ENCODE data around the gene TP53BP2. TPM values are rescaled to one million over a fixed set of nuclear protein-coding genes. Genes with fewer than 3 reads are reported as not detected.

TP53BP2 gene
- total RNA-seq, 1 experiment from 2014 or later: 40.6 TPM

DNA sequence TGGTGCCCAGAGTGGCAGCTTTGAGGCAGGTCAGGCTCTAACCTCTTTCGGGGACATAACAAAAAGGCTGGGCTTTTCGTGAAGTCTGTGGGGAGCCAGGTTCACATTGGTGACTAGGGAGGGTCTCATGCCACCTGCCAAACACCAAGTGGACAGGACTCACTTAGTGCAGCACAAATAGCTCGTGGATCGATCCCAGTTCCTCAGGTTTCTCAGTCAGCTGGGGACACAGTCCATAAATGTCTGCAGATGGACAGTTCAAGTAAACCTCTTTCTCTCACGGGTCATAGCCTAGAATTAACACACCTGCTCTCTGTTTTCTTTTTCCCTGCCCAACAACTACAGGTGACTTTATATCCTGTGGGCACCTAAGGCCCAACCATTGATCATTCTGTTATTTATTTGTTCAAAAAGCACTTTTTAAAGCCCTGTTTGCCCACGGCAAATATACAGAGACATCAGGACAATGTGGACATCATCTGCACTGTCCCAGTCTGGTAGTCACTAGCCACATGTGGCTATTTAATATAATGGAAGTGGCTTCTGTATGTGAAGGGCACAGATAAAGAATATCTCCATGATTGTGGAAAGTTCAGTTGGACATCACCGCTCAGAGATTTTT, 79.9 kb downstream of the TP53BP2 start:
- DNase-seq (ENCODE audit: low read depth): no peak

DNA sequence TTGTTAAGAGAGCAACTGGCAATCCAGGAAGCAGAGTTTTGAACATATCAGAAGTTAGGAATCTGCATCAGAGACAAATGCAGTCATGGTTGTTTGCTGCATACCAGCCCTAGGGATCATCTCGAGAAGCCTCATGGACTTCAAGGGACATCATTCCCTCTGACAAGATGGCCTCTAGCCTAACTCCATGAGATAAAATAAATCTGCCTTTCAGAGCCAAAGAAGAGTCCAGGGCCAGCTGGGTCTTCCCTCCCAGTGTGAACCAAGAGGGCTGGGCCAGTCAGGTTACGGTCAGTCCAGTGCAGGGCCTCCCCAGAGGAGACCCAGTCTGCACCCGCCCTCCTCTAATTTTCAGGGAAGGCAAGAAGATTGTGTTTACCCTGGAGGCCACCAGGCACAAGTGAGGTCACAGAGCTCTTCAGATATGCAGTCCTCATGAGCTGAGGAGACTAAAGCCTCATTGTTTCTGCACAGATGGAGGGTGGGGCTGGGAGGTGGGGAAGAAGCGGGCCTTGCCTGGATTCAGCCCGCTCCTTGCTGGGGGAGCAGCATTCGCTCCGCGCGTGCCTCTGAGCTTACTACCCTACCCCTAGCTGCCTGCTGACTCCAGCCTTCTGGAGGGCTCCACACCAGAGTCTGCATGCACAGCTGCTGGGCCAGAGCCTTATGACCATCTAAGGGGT, 80.6 kb downstream of the TP53BP2 start:
- DNase-seq (ENCODE audit: low read depth): no peak

DNA sequence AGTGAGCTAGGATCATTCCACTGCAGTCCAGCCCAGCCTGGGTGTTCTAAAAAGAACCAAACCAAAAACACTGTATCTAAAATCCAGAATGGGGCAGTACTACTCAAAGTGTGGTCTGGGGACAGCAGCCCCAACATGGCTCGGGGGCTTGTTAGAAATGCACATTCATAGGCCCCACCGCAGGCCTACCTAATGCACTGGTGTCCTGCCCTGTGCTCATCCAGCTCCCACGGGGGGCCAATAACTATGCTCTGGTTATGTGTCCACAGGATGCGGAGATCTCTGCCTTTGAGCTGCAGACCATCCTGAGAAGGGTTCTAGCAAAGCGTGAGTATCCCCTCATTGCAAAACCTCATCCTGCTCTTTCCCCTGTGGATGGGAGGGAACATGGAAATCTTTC, 81.9 kb downstream of the TP53BP2 start:
- no peak for DNase-seq (ENCODE audit: low read depth)

DNA sequence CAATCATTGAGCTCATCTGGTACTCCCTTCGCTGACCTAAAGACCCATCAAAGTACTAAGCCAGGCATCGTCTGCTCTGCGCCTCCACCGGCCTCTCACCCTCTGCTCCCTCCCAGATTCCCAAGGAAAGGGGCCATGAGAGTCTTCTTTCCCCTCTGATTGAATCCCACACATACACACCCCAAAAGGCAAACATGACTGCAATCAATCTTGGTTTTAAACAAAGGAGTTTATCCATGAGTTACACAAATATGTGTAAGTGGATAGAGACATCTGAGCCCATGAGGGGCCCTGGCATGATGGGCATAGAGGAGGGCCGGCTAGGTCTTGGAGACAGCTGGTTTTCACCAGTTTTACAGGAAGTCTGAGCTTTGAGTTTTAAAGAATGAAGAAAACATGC, 82.5 kb downstream of the TP53BP2 start:
- DNase-seq (ENCODE audit: low read depth): no peak

DNA sequence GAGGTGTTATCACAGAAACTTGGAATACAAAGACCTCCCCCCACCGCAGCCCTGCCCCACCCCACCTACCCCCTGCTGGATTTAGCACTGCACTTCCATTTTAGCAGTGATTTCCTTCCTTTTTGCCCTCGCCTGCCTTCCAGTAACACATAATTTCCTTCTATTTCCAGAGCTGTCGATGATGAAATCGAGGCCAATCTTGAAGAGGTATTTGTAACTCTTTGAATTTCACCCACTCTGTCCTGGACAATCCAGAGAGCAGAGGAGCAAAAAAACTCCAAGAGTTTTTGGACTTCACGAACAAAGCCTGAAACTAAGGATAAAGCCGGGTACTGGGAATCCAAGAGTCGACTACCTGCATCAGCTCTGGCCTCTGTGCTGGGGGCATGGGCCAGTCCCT, 84.3 kb downstream of the TP53BP2 start:
- DNase-seq (ENCODE audit: low read depth): no peak

DNA sequence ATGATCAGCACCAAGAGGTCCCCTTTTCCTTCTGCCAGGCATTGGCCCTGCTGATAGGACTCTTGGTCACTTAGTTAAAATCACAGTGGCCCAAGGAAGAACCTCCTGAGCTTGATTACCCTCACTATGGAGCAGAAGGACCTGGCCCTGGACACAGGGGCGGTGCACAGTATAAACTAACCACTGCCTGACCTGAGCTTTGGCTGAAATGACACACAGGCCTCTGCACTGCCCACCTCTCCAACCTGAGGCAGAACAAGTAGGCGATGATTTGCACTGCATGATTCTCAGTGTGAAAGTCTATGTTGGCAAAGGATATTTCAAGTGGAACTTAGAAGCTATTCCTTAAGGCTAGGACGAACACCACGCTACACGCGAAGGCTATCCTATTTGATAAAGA, 84.9 kb downstream of the TP53BP2 start:
- no peak for DNase-seq (ENCODE audit: low read depth)

DNA sequence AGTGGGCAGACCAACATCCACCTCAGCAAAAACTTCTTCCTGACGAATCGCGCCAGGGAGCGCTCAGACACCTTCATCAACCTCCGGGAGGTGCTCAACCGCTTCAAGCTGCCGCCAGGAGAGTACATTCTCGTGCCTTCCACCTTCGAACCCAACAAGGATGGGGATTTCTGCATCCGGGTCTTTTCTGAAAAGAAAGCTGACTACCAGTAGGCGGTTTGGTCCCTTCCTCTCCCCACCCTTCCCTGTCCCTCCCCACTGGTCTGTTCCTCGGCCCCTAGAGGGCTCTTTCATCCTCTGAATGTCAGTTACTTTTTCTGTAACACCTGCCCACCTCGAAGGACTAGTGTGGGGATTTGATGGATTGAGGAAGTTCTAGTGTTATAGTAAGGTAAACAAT, 86.5 kb downstream of the TP53BP2 start:
- DNase-seq (ENCODE audit: low read depth): no peak

DNA sequence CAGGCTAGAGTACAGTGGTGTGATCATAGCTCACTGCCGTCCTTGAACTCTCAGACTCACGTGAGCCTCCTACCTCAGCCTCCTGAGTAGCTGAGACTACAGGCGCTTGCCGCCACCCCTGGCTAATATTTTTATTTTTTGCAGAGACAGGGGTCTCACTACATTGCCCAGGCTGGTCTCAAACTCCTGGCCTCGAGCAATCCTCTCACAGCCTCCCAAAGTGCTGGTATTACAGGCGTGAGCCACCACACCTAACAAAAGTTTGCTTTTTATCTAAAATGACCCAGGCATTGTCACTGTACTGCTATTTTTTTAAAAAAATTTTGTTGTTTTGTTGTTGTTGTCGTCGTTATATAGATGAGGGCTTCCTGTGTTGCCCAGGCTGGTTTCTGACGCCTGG, 87.0 kb downstream of the TP53BP2 start:
- no peak for DNase-seq (ENCODE audit: low read depth)

DNA sequence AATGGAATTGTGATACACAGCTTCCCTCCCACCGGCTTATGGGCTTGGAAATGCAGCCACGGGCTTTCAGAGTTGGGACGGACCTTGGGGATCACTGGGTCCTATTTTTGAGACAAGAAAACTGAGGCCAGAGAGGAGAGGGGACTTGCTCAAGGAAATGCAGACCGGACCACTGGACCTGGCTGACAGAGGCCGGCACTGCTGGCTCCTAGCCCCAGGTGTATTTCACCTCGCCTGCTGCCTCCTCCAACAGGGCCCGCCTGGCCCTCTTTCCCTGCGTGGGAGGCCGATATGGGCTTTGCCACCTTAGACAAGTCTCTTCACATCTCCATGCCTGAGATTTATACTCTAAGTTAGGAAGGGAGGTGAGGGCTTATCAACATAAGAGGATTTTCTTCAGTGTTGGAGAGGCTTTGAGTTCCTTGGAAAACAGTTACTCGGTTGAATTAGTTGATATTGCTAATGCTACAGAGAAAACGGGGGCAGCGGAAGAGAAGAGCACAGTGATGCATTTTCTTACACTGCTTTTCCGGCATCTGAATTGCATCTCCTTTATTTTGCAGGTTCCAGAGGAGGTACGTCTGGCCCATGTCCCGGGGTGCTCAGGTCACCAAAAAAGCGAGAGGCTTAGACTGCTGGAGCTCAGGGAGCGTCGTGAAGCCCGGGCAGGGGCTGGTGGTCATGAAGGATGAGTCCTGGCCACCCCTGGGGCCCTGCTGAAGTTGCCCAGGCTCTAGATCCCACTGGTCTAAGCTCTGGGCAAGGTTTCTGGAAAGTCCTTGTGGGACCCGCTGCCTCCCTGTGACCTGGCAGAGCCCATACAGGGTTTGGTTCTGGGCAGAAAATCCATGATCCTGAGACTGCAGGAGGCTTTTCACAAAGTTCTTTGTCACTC, 88.7 kb downstream of the TP53BP2 start:
- DNase-seq (ENCODE audit: low read depth): no peak

DNA sequence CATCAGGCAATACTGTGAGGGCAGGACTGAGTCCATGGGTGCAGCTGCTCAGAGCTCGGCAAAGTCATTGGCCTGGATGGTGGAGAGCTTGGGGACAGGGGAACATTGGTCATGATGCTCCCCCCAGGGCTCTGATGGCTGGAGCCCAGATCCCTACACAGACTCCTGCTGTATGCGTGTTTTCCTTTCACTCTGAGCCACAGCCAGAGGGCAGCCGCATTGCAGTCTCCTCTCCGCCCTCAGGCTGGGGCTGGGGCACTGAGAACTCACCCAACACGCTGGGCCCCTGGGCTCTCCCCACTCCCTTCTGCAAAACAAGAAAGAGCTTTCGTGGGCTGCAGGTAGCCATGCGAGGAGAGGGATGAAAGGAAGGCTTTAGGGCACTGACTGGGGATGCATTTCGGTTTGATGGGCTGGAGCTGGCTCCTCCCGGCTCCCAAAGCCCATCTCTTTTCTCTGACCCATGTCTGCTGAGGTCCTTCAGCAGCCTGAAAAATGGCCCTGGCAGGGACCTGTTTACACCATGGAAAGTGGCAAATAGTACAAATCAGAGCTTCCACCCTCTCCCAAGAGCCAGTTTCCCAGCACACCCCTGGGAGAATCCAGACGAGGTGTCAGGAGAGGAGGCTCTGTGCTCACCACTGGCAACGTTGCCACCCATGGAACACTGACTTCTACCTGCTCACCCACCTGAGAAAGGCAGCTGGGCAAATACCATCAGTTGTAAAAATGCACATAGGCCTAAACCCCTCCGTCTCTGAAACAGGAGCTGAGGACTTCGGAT, 89.6 kb downstream of the TP53BP2 start:
- DNase-seq (ENCODE audit: low read depth): no peak

DNA sequence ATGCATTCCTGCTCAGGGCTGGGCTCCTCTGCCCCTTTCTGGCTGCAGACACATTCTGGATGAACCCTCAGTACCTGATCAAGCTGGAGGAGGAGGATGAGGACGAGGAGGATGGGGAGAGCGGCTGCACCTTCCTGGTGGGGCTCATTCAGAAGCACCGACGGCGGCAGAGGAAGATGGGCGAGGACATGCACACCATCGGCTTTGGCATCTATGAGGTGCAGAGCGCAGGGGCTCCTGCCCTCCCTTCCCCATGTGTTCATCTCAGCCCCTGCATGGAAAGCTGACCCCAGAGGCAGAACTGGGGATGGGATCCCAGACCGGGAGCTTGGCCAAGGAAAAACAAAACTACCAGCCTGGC, 90.3 kb downstream of the TP53BP2 start:
- no peak for DNase-seq (ENCODE audit: low read depth)

DNA sequence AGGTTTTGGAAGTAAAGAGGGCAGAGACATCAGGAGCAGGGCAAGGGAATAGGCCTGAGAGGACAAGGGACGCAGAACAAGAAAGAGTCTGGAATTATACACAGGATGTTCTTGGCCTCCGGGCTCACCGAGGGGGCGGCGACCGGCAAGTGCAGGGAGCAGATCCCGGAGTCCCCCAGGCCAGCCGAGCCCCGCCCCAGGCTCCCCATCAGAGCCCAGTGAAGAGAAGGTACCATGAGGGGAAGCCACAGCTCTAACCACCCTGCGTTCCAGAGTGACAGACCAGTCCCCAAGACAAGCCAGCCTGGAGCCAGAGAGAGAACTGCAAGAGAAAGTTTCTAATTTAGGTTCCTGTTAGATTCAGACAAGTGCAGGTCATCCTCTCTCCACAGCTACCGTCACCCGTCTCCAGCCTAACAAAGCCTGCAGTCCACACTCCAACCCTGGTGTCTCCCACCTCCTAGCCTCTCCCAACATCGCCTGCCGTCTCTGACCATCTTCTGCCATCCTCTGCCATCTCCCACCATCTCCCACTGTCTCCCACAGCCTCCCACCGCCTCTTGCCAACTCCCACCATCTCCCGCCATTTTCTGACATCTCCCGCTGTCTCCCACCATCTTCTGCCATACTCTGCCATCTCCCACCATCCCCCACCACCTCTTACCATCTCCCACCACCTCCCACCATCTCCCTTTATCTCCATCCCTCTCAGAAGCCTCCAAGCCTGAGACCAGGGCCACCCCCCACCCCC, 90.9 kb downstream of the TP53BP2 start:
- no peak for DNase-seq (ENCODE audit: low read depth)

DNA sequence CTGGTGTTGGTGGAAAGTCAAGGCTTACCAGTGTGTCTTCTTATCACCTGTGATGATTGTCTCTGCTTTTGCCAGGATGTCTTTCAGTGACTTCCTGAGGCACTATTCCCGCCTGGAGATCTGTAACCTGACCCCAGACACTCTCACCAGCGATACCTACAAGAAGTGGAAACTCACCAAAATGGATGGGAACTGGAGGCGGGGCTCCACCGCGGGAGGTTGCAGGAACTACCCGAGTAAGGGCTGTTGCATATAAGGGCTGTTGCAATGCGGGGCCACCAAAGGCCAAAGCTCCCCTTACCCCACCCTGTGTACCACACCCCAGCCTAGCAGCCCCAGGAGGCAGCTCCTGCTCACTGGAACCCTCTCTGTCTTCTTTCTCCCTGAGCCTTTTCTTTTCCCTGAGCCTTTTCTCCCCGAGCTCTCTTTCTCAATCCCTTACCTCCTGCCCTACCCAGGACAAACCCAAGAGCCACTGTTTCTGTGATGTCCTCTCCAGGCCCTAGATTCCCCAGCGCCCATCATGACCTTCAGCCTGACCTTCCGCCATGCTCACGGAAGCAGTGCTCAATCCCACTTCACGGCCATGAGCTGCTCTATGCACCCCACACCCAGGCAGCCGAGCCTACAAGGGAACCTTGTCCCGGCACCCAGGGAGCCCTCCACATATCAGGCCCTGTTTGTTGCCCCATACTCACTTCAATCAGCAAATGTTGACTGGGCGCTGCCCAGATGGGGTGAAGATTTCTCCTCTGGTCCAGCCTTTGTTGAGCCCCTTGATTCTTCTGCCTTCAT, 92.8 kb downstream of the TP53BP2 start:
- DNase-seq (ENCODE audit: low read depth): no peak

DNA sequence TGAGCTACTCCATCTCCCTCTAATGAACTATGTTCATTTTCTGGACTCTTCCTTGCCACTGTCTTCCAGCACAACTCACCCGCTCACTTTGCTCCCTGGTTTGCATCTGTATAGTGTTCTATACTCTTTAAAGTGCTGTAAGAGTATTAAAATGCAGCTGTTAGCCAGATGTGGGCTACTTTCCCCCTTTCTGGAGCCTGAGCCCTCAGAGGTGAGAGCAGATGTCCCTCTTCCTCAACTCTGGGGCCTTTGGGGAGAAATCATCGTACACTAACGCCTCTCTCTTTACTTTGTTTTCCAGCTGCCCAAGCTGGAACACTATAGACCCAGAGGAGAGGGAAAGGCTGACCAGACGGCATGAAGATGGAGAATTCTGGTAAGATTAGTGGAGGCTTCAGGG, 94.1 kb downstream of the TP53BP2 start:
- no peak for DNase-seq (ENCODE audit: low read depth)

DNA sequence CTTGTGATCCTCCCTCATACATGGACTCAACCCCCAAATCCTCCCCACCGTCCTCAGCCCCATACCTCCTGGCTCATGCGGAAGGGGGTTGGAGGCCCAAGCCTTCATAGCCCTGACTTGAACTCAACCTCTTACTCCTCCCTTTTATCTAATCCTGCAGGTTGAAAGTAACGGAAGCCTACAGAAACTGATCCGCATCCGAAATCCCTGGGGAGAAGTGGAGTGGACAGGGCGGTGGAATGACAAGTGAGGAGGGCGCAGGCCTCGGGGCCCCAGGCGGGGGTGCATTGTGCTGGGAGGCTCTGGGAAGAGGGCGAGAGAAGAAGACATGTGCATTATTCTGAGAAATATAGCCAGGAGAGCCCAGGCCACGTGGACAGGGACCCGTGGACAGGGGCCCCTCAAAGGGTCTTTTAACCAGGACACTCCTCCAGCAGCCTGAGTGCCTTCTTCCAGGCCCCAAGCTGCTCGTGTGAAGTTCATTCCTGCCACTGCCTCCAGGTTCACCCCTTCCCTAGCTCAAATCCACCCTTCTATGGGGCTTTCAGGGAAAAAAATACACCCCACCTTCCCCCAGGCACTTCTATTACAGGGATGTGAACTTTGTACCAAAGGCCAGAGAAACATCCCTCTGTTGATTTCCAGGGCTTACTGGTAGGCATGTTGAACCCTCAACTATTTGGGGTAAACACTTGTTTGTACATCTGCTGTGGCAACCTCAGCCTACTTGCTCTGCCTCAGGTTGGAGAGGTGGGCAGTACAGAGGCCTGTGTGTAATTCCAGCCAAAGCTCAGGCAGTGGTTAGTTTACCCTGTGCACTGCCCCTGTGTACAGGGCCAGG, 94.8 kb downstream of the TP53BP2 start:
- no peak for DNase-seq (ENCODE audit: low read depth)

DNA sequence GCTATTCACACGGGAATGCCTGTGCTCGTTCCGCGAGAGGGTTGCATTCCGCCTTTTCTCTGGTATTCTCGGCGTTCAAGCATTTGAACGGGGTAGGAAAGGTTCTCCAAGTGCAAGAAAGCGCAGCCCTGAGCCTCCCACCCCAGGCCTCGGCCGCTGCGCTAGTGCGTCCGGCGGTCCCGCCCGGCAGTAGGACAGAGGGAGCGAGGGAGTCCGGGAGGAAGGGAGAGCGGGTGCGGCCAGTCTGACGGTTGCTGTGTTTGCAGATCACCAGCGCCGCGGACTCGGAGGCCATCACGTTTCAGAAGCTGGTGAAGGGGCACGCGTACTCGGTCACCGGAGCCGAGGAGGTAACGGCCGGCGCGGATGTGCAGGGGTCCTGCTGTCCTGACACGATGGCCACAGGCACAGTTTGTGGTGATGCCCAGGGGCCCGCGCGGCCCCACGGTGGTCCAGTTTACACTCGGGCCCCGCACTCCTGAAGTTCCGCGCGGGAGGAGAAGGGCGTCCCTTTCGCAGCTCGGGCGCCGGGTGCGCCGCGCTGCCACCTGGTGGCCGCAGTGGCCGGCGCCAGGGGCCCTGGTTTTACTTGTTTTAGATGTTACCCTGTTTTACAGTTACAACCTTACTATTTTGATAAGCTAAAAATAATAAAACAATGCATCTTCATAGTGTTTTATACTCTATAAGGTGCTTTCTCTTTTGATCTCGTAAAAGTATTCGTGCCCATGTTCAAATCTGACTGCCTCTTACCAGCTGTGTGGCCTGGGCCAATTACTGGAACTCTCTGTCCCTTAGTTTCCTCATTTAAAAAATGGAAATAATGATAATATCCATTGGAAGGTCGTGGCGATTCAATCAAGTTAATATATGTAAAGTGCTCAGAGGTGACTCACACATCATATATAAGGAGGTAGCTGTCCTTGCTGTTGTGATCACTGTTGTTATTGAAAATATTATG, 96.7 kb downstream of the TP53BP2 start:
- DNase-seq (ENCODE audit: low read depth): no peak

DNA sequence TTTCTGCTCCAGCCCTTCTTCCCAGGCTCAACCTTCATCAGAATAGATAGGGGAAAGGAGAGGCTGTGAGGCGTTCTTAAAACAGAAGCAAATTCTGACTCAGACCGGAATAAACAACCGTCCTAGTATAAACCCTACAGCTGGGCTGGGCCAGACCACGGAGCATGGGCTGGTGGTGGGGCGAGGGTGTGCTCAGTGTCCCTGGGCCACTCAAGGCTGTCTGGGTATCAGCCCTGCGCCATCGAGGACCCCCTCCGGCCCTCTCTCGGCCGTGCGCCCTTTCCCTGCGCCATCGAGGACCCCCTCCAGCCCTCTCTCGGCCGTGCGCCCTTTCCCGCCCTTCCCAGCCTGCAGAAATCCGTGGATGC, 97.4 kb downstream of the TP53BP2 start:
- DNase-seq (ENCODE audit: low read depth): no peak

DNA sequence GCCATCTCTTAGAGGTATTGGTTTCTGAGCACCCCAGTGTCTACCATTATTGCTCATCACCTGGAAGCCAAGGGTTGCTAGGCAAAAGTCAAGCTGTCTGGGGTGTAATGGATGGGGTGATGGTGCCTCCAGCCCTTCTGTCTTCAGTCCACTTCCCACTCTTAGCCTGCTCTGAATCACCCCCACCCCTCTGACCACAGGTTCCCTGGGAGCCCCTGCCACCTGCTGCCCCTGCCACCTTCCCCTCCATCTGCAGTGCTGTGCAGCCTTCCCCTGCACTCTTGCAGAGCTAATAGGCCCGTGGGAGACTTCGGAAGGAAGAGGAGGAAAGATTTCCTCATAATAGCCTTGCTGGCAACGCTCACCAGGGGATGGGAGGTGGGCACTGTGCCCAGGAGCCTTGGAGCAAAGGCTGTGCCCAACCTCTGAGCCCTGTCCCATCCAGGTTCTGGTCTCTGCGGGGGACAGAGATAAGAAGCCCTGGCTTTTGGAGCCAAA, 97.9 kb downstream of the TP53BP2 start:
- peak; percentile 12 for DNase-seq (ENCODE audit: low read depth)
